RPMI7951 (cell line): ENCODE data around the gene FAF1. TPM values are rescaled to one million over a fixed set of nuclear protein-coding genes. Genes with fewer than 3 reads are reported as not detected.

ENCODE experiments used
- DNase-seq: peaks from one replicate; pipeline ENCODE4 v3.0.0-alpha.2; 2012; ENCODE audit warnings: low read depth
- total RNA-seq: library from RNA; depleted of rRNA; stranded (reverse); fragments of >200 nt; shearing (Covaris generic); gene quantifications from 2 replicates; pipeline ENCODE4 v1.2.3, GENCODE V29; 2014

FAF1 gene
- total RNA-seq, 1 experiment from 2014 or later = 102 TPM

DNA sequence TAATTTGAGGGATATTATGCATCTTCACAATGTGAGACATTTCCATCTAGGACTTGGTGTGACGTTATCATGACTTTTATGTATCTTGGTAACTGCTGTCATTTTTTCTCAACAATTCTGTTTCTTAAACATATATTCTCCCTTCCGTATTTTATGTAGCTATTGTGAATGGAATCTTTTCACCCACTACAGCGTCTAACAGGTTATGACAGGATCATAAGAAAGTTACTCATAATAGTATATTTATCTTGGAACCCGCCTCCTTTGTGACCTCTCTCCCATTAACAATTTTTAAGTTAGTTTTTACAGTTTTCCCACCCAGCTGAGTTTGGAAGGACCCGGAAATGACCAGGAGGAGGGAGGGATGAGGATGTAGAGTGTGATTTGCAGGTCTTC, 530.1 kb downstream of the FAF1 start:
- no peak for DNase-seq

DNA sequence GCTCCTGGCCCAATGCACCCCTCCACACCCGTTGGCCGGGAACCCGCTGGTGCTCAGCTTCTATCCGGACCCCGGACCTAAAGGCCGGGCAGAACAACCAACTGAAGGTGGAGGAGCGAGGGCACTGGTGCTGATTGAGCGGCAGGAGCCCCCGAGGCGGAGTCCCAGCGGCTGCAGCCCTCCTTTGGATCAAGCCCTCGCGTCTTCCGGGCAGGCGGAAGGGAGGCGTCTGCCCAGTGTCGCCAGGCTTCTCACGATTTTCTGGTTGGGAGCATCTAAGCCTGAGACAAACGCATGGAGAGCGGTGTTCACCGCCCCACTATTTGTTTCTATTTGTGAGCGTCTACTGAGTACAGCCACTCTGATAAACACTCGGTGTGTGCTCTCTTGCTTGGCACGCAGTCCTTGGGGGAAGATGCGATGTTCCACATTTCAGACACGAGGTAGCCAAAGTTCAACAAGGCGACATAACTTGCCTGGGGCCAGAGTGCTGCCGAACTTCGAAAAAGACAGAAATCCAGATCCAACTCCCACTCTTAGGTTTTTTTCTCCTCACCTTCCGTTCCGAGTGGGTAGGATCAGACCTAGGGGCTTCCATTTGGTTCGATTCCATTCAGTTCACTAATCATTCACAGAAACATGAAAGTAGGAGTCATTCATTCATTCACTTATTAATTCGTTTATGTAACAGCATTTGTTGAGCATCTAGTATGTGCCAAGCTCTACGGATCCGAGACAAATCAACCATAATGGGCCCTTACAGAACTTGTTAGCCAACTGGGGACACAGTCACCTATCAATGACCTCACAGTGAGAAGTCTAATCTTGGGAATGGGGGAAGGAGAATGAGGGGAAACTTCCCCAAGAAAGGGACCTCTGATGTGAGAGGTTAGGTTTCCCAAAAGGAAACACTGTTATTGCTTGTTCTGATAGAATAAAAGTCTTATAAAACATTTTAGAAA, 532.0 kb downstream of the FAF1 start:
- no peak for DNase-seq

DNA sequence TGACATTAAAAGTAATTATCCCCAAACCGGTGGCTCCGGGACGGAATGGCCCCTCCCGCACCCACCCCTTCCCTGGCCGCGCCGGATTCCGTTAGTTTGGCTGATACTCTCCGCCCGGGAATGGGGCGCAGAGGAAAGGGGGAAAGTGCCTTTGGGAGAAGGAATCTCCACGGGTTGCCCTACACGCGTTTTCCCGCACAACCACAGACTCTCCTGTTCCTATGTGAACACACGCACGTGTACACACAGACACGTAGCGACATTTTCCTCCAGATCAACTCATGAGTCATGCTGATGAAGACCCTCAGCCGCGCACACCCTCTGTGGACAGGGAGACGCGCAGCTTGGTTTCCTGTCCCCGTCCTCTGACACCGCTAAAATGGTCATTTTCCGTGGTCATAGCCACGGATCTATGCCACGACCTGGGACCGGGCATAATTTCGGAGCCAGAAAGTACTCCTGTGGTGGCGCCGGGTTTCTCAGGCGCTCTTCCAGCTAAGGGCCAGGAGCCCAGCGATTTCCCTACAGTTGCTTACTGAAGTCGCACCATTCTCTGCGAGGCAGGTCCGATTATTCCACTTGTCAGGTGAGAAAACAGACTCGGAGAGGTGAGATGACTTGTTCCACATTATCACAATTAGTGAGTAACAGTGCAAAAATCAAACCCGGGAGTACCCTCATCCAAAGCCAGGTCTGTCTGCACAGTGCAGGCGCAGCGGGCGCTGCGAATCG, 532.8 kb downstream of the FAF1 start:
- DNase-seq = no peak

DNA sequence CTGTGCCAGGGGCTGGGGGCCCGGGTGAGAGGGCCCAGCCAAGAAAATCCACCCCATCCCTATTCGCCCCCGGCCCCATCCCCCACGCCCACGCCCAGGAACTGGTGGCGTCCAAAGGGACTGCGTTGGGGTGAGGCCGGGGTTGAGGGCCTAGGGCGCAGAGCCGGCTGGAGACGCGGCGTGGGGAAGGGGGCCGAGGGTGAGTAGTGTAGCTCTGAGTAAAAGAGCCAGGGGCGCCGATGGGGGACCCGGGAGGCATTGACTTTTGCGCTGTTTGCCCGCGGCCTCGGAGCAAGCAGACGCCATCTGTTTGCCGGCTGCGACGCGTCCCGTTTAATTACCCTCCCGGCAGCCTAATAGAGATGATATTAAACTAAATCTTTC, 533.4 kb downstream of the FAF1 start:
- no peak for DNase-seq

DNA sequence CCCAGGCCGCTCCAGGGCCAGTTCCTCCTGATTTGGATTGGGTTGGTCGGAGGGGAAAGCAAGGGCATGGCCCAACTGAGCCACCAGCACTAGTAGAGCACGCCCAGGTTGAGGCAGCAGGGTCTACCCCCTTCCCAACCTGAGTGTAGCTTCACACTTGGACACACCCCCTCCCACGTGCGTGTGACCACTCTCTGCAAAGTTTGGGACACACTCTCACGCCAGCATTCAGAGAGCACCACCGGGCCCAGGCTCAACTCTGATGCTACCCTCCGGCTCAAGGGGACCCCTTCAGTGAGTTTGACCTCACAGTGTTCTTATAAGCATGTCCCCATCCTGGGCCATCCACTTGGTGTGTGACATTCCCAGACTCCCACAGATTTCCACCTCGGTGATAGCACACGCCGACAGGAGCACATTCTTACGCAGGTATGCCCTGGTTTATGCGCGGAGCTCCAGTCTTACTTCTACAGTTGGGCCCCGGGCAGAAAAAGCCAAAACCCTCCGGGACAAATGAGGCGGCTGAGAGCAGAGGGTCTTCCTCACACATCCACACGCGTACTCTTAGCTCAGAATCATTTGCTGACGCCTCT, 533.9 kb downstream of the FAF1 start:
- DNase-seq = no peak

DNA sequence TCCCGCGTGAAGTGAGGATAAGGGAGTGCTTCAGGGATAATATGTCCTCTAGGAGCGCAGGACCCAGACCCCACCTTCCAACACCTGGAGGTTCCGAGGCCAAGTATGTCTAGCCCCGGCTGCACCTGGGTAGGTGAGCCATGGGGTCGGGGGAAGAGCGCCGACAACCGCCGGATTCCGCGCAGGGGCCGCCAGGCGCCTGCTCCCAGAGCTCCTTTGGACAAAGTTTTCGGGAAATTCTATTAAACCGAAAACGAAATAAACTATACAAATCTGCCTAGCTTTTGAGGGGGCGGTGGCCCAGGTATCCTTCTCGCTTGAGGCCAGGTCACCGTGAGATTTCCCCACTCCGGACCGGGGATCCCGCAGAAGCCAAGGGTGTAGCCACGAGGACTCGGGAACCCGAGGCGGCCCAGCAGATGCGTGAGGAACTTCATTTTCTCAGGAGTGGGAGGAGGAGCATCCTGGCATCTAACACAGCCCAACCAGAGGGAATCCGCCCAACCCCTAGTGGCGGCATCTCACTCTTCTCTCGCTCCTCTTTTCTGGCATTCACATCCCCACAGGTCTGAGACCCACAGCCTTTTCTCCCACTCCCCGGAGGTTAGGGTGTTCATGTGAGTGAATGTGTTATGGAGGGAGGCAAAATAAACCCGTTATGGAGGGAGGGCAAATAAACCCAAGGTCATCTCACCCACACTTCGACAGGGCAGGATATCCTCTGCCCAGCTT, 534.5 kb downstream of the FAF1 start:
- DNase-seq = peak; percentile 41

DNA sequence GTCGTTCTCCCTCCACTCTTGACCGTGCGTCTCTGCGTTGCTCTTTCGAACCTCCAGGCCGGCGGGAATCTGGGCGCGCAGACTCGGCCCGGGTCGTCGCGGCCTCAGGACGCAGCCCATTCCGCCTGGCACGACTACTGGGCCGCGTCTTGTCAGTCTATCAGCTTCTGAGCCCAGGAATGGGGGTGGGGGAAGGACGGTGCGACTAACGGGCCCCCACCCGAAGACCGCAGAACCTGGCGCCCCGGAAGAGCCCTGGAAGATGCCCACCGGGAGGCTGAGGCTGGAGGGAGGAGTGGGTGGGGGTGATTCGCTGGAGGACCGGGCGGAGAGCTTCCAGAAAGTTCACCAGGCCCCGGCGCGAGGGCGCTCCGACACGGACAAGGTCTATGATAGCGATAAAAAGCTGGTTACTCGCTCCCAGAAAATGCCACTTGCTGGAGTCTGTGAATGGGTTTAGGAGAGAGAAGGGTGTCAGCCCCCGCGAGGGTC, 535.1 kb downstream of the FAF1 start:
- DNase-seq = no peak

DNA sequence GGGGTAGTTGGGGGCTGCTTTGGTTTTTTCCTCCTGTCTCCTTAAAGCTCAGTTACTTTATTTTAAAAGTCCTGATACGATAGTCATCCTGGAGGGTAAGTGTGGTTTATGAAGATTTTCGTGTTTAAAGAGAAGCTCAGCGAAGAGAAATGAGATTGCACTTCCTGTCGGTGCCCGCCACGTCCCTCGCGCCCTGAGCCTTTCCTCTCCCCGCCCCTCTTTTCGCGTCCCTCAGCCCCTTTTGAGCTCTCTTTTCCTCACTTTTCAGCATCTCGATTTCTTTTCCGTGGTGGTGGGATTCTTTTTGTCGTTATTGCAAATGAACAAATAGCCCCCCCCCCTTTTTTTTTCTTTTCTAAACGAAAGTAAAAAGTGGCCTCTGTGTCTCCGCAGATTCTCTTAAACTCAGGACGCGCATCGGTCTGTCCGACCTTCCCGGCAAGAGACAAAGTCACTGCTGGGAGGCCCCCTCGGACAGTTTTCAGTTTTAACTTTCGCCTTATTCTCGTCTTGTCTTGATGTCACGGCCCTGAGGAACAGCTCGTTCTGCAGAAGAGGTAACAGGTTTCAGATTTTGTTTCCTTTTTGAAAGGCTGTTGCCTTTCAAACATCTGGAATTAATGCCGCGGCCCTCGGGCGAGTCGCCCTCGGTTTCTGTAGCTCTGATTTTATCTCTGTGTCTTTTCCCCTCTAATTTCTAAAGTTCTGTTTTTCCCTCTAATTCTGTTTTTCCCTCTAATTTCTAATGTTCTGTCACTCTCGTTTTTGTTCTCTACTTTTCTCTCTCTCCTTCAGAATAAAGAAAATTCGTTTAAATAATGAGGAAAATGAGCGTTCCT, 535.8 kb downstream of the FAF1 start:
- peak; percentile 24 for DNase-seq

DNA sequence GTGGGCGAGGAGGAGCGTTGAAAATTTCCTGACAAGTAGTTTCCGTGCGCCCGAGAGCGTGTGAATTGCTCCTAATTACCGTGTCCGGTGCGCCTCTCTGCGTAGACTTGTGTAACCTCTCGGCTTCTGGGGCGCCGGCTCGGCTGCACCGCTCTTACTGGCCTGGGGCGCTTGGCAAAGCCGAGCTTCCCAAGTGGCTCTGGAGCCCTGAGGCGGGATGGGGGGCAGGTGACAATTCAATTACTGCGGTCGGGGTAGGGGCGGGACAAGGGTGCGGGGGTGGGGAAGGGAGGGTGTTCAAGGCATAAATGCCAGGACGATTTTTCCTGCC, 536.4 kb downstream of the FAF1 start:
- DNase-seq = no peak

DNA sequence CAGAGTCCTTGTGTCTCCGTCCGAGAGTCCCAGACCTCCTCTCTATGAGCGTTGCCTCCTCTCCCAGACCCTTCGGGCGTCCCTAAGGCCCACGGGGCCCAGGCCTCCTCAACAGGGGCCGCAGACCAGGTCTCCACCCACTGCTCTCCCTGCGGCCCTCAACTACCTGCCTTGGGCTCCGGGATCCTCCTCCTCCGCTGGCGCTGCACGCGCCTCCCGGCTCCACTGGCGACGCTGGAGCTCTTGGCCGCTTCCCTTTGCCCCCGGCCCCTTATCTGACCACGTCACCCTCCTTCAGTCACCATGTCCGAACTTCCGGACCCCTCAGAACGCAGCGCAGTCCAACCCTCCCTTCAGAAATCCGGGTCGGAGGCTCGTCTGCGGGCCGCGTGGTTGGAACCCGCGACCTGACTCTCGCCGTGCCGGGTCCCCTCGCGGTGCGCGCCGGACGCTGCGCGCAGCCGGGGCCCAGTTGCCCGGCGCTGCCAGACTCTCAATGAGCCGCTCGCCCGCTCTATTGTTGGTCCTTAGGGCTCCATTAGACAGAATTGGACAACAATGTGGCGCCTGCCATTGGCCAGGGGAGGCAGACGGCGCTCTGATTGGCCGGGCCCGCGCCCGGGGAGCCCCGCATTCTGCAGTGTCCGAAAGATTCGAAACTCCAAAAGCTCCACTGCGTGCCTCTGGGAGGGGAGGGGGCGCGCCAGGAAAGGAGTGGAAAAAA, 537.0 kb downstream of the FAF1 start, which contains the start of gene DMRTA2:
TSS of gene DMRTA2 (minus strand) at position 498 of the 724 bp plus-strand sequence. CDS start 1,907 bp downstream, outside the sequence.
- peak; percentile 70 for DNase-seq

DNA sequence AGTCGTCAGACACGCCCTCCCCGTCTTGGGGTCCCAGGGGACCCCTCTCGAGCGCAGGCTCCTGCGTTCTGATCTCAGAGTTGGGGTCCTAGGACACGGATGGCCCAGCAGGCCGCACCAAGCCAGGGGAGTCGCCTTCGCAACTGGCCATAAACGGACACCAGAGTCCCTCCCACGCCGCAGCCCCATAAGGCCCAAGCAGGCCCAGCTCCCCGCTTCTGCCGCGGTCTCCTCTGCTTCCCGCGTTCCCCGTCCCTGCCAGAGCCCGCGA, 537.5 kb downstream of the FAF1 start:
- DNase-seq = no peak

DNA sequence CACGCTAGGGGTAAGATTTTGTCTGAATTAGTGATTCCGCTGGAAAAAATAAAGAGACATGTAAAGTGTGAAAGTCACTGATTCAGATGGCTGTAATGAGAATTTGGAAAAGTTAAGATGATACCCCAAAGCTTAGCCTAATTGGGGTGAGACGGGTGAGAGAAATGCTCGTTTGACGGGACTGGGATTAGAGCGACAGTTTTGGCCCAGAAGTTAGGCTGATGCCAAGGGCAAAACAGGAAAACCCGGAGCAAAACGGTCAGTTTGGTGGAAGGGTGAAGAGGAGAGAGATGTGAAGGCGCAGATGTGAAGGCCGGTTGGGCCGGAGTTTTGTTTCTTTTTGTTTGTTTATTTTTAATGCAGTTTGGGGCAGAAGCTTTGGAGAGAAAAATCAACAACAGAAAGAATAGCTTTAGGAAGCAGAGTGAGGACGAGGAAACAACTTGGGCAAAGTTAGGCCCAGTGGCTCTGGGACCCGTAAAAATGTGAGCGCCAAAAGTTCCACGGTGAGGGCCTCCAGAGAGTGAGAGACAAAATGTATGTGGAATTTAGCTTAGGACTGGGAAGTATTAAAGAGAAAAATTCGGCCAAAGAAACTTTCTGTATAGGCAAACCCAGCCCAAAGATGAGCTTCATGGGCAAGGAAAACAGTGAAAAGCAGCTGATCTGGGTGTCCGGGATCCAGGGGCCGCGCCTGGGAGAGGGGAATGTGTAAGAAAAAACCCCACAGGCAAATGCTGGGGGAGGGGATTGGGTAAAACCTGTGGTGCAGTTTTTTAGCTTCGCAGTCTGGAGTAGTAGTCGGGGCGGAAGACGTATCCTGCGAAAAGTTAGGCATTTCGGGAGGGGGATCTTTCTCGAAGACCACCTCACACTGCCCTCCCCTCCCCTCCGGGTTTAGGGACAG, 538.0 kb downstream of the FAF1 start:
- no peak for DNase-seq

DNA sequence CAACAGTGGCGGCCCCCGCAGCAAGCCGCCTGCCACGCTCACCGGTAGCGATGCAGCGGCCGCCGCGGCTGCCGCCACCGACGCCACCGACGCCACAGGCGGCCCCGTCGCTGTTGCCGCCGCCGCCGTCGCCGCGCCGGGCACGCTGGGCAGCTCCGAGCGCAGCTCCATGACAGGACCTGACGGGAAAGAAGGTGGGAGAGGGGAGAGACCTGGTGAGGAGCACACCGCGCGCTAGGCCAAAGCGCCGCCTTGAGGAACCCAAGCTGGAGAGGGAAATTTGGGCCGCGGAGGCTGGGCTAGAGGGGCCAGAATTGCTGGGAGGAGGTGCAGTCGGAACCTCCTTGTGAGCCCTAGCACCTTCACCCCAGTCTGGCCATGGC, 538.7 kb downstream of the FAF1 start:
- no peak for DNase-seq

DNA sequence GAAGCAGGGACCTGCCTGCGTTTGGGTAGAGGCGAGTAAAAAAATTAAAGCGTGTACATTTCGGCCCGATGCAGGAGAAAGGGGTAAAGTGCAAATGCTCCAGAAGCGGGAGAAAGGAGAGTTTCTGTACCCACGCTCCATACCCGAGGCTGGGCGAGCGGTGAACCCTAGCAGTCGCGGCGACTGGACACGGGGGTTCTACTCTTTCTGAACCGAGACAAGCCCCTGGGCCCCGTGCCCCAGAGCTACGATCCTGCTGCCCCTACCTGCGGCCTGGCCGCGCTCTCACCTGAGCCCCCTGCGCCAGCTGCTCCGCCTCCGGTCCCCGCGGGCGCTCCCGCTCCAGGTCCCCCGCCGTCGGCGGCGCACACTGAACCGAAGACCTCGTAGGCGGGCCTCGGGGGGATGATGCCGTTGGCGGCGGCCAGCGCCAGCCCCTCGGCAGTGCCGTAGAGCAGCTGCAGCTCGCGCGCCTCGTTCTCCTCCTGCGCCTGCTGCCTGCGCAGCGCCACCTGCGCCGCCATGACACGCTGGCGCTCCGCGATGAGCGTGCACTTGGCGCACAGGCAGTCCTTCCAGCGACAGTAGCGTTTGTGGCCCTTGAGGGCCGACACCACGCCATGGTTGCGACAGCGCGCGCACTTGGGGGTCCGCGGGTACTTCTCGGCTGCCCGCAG, 539.2 kb downstream of the FAF1 start:
- no peak for DNase-seq

DNA sequence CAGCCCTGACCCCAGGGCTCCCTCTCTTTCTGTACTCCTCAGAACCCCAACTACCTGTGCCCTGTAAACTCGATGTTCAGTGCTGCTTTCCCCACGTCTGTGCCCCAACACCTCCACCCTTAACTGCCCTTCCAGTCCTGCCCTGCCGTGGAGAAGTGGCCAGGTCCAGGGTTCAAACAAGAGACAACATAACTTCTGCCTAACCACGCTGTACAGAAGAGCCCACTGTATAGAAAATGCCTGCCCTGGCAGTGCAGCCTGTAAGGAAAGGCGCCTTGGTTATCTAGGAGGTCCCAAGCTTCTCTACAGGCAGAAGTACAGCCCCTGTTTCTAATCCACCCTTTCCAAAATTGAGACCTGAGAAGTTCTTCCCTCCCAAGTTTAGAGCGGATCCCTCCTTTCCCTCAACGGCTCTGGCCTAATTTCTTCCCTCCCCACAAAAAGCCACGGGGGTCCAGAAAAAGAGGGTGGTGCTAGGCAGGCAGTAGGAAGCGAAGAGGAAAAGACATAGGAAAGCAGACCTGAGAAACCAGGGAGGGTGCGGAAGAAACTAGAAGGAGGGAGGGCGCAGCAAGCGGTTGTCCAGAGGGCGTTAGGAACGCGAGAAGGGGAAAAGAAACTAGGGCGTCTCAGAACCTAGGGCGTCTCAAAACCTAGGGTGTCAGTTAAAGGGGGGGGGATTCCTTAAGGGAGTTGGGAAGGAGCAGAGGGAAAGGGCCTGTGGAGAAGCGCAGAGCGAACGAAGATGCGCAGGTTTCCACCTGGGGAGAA, 540.0 kb downstream of the FAF1 start:
- no peak for DNase-seq

DNA sequence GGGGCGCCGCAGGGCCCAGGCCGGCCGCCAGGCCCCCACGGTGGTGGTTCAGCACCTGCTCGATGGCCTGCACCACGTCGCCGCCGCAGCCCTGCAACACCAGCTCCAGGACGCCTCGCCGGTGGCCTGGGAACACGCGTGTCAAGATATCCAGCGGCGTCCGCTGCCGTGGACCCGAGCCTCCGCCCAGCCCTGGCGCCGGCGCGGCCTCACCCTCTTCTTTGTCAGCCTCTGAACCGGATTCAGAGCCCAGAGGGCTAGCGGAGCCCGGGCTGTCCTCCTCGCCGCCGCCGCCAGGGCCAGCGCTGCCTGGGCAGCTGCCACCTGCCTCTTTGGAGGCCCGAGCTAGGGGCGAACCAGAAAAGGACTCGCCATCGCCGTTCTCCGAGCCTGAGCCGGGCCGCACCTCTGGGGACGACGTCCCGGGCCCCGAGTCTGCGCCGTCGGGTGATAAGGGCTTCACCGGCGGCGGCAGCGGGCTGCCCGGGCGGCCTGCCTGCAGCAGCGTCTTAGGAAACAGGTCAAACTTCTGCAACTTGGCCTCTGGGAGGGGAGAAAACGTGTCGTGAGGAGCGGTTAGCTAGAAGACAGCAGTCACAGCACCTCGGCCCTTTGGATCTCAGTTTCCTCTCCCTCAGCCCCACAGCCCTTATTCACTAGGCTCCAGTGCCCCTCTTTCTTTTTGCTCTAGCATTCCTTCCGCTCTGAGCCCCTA, 540.7 kb downstream of the FAF1 start:
- peak; percentile 16 for DNase-seq

DNA sequence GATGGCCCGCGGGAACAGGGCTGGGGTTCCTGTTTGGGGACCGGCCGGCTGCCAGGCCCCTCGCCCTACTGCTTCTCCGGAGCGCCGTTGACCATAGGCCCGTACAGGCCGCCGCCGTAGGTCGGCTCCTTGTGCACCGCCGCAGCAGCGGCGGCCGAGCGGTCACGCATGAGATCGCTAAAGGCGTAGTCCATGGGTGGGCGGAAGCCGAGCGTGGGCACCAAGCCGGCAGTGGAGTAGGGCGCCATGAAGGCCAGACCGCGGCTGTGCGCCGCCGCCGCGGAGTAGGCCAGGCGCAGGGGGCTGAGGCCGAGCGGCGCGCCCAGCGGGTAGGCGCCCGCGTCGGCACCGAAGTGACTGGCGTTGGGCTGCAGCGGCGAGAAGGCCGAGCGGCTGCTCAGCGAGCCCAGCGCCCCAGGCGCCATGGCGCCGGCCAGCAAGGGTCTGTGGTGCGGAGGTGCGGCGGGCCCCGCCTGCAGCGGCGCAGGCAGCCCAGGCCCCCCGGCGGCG, 541.4 kb downstream of the FAF1 start:
- peak; percentile 13 for DNase-seq
